ENCODE results near the gene PAPSS2.

Gene PAPSS2

GRCh38 chr10:87669752-87670151 is 10.1 kb downstream of the PAPSS2 start:
- H3K27me3 ChIP-seq (replicated peaks; ENCODE audit: control insufficient read depth, insufficient read depth, low read length): no peaks in the 10 kb centered on the region
- H3K36me3 ChIP-seq (ENCODE audit: control insufficient read depth, insufficient read depth, low read length): no peaks in the 10 kb centered on the region
- H3K4me3 ChIP-seq (replicated peaks; ENCODE audit: low read depth, low read length): no peak overlapping the region
- no peak for DNase-seq (ENCODE audit: extremely low read depth, insufficient read length)
- no peak for TF ChIP-seq CTCF (IDR thresholded peaks at IDR 0.05; ENCODE audit: insufficient read depth, low read length, poor library complexity, severe bottlenecking)

DNA sequence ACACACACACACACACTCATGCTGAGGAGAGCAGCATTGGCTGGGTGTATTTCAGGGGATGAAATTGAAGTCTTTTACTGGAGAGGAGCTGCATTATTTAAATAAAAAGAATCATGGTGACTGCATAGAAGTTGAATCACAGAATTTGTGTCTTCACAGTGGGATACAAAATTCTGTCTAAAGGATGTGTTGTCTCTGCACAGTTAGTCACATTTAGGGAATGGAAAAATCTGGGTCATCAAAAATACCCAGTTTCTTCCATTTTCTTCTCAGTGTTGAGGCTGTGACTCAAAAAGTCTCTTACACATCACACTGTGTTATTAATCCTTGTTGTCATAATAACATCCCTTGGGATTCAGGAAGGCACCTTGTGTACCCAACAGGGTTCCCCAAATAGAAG is 10.9 kb downstream of the PAPSS2 start:
- Histone ChIP-seq H3K27me3 (replicated peaks; ENCODE audit: control insufficient read depth, insufficient read depth, low read length) (no peaks in the 10 kb centered on the region), H3K4me3 (replicated peaks; ENCODE audit: low read depth, low read length) (no peak overlapping the region), H3K36me3 (ENCODE audit: control insufficient read depth, insufficient read depth, low read length) (no peaks in the 10 kb centered on the region)
- no peak for TF ChIP-seq CTCF (IDR thresholded peaks at IDR 0.05; ENCODE audit: insufficient read depth, low read length, poor library complexity, severe bottlenecking)
- DNase-seq (ENCODE audit: extremely low read depth, insufficient read length): no peak

GRCh38 chr10:87671139-87671815 is 11.6 kb downstream of the PAPSS2 start:
- DNase-seq (ENCODE audit: extremely low read depth, insufficient read length): no peak
- TF ChIP-seq CTCF (IDR thresholded peaks at IDR 0.05; ENCODE audit: insufficient read depth, low read length, poor library complexity, severe bottlenecking): no peak
- H3K36me3 ChIP-seq (ENCODE audit: control insufficient read depth, insufficient read depth, low read length): no peaks in the 10 kb centered on the region
- no peak overlapping the region for H3K4me3 ChIP-seq (replicated peaks; ENCODE audit: low read depth, low read length)
- no peaks in the 10 kb centered on the region for H3K27me3 ChIP-seq (replicated peaks; ENCODE audit: control insufficient read depth, insufficient read depth, low read length)

DNA sequence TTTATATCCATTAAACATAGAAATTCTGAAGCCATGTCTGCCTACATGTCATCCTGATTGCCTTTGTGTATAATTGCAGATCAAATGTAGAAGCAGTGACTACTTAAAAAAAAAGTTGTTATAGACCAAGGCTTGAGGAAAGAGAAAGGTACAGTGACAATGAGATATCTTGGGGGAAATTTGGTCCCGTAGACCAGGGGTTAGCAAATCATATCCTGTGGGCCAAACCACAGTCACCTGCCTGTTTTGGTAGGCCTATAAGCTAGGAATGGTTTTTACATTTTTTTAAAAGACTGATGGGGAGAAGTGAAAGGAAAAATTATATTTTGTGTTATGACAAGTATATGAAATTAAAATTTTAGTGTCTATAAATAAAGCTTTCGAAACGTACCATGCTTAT is 12.9 kb downstream of the PAPSS2 start:
- no peak for DNase-seq (ENCODE audit: extremely low read depth, insufficient read length)
- Histone ChIP-seq H3K36me3 (ENCODE audit: control insufficient read depth, insufficient read depth, low read length) (no peaks in the 10 kb centered on the region), H3K4me3 (replicated peaks; ENCODE audit: low read depth, low read length) (no peak overlapping the region), H3K27me3 (replicated peaks; ENCODE audit: control insufficient read depth, insufficient read depth, low read length) (no peaks in the 10 kb centered on the region)
- no peak for TF ChIP-seq CTCF (IDR thresholded peaks at IDR 0.05; ENCODE audit: insufficient read depth, low read length, poor library complexity, severe bottlenecking)

- H3K36me3 ChIP-seq (ENCODE audit: control insufficient read depth, insufficient read depth, low read length): no peaks in the 10 kb centered on the region
- no peak for DNase-seq (ENCODE audit: extremely low read depth, insufficient read length)
- TF ChIP-seq CTCF (IDR thresholded peaks at IDR 0.05; ENCODE audit: insufficient read depth, low read length, poor library complexity, severe bottlenecking): no peak
- H3K27me3 ChIP-seq (replicated peaks; ENCODE audit: control insufficient read depth, insufficient read depth, low read length): no peaks in the 10 kb centered on the region
- no peak overlapping the region for H3K4me3 ChIP-seq (replicated peaks; ENCODE audit: low read depth, low read length)
Measured at GRCh38 chr10:87674943-87675342, 15.3 kb downstream of the PAPSS2 start.

Data from GM06990 (cell line).